Measurements from ENCODE around the gene PHACTR2. TPM values are rescaled to one million over a fixed set of nuclear protein-coding genes. Genes with fewer than 3 reads are reported as not detected.
A peak's percentile ranks its signal among the peaks of the same experiment; 100 is the strongest.

The PHACTR2 gene
- total RNA-seq, 1 donor from 2014 or later: 71.0 TPM

GRCh38 chr6:143817621-143818020 is 139.9 kb downstream of the PHACTR2 start:
- Histone ChIP-seq H3K27ac (replicated peaks) (no peak overlapping the region), H3K36me3 (peaks cover 31% of the 10 kb centered on the region), H3K27me3 (ENCODE audit: low read depth) (no peaks in the 10 kb centered on the region), H3K4me3 (no peak overlapping the region), H3K4me1 (peaks cover 4% of the 10 kb centered on the region), H3K9me3 (replicated peaks) (no peaks in the 10 kb centered on the region)
- DNase-seq: no peak
- TF ChIP-seq, protein P1, sequence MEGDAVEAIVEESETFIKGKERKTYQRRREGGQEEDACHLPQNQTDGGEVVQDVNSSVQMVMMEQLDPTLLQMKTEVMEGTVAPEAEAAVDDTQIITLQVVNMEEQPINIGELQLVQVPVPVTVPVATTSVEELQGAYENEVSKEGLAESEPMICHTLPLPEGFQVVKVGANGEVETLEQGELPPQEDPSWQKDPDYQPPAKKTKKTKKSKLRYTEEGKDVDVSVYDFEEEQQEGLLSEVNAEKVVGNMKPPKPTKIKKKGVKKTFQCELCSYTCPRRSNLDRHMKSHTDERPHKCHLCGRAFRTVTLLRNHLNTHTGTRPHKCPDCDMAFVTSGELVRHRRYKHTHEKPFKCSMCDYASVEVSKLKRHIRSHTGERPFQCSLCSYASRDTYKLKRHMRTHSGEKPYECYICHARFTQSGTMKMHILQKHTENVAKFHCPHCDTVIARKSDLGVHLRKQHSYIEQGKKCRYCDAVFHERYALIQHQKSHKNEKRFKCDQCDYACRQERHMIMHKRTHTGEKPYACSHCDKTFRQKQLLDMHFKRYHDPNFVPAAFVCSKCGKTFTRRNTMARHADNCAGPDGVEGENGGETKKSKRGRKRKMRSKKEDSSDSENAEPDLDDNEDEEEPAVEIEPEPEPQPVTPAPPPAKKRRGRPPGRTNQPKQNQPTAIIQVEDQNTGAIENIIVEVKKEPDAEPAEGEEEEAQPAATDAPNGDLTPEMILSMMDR (IDR thresholded peaks at IDR 0.05; ENCODE audit: borderline replicate concordance): no peak
- intact Hi-C loops (cut with micrococcal nuclease): no loop called here

- no peaks in the 10 kb centered on the region for H3K9me3 ChIP-seq (replicated peaks)
- no peaks in the 10 kb centered on the region for H3K27me3 ChIP-seq (ENCODE audit: low read depth)
- H3K4me1 ChIP-seq: peaks cover 19% of the 10 kb centered on the region
- H3K4me3 ChIP-seq: no peak overlapping the region
- TF ChIP-seq, protein P1 (IDR thresholded peaks at IDR 0.05; ENCODE audit: borderline replicate concordance): no peak
- peaks cover 30% of the 10 kb centered on the region for H3K36me3 ChIP-seq
- intact Hi-C loops (cut with micrococcal nuclease): no loop called here
- DNase-seq: no peak
- H3K27ac ChIP-seq (replicated peaks): no peak overlapping the region
Measured at GRCh38 chr6:143821359-143821758, 143.6 kb downstream of the PHACTR2 start.

- peaks cover 24% of the 10 kb centered on the region for H3K36me3 ChIP-seq
- DNase-seq: no peak
- H3K9me3 ChIP-seq (replicated peaks): no peaks in the 10 kb centered on the region
Measured at GRCh38 chr6:143822584-143823024, 144.8 kb downstream of the PHACTR2 start.

DNA sequence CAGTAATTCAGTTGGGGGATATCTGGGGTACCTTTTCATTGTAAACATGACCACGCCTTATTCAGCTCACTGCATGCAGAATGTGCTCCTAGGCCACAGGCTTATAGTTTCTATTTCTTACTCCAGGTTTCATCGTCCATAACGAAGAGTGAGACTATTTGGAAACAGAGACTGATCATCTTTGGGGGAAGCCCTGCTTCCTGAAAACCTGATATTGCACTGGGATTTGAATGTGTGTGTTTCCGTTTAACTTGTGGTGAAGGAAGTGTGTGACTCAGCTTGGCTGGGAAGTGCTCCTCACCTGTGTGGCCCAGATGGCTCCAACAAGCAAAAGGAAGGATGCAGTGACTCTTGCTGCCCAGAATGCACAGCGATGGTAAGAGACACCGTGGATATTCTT is 145.8 kb downstream of the PHACTR2 start:
- no peaks in the 10 kb centered on the region for H3K9me3 ChIP-seq (replicated peaks)
- peaks cover 19% of the 10 kb centered on the region for H3K4me1 ChIP-seq
- TF ChIP-seq, protein P1 (IDR thresholded peaks at IDR 0.05; ENCODE audit: borderline replicate concordance): no peak
- H3K27me3 ChIP-seq (ENCODE audit: low read depth): no peaks in the 10 kb centered on the region
- H3K27ac ChIP-seq (replicated peaks): peak overlapping the region; percentile 14
- no peak overlapping the region for H3K4me3 ChIP-seq
- H3K36me3 ChIP-seq: peaks cover 20% of the 10 kb centered on the region
- intact Hi-C loops (cut with micrococcal nuclease): no loop called here
- no peak for DNase-seq

More at GRCh38 chr6:143822584-143823024, 144.8 kb downstream of the PHACTR2 start:
- Histone ChIP-seq H3K4me3 (no peak overlapping the region), H3K27me3 (ENCODE audit: low read depth) (no peaks in the 10 kb centered on the region), H3K4me1 (peaks cover 19% of the 10 kb centered on the region), H3K27ac (replicated peaks) (peak overlapping the region; percentile 14)
- intact Hi-C loops (cut with micrococcal nuclease): no loop called here
- TF ChIP-seq, protein P1 (IDR thresholded peaks at IDR 0.05; ENCODE audit: borderline replicate concordance): no peak

- H3K36me3 ChIP-seq: peaks cover 13% of the 10 kb centered on the region
- intact Hi-C loops (cut with micrococcal nuclease): no loop called here
Measured at GRCh38 chr6:143828572-143828971, 150.8 kb downstream of the PHACTR2 start.

More at GRCh38 chr6:143828572-143828971, 150.8 kb downstream of the PHACTR2 start:
- DNase-seq: no peak
- Histone ChIP-seq H3K4me3 (no peak overlapping the region), H3K9me3 (replicated peaks) (no peaks in the 10 kb centered on the region), H3K27me3 (ENCODE audit: low read depth) (no peaks in the 10 kb centered on the region), H3K4me1 (peaks cover 9% of the 10 kb centered on the region), H3K27ac (replicated peaks) (no peak overlapping the region)
- TF ChIP-seq, protein P1 (IDR thresholded peaks at IDR 0.05; ENCODE audit: borderline replicate concordance): no peak

Measured in left ventricle myocardium inferior (tissue), 1 donor.